Stimulated activated CD8-positive, alpha-beta memory T cell treated with anti-CD3 and anti-CD28 coated beads, Interleukin-7, amount 100 ng/mL, for 48 hours (primary cell): ENCODE data around the gene HPCA.
"Not testable (repeated sequence)": the region's sequence is repeated elsewhere in the genome, so short reads cannot be mapped to it uniquely, and the experiment has no call there.

Source experiments
- DNase-seq, 2 donors: peaks; one replicate each; pipeline ENCODE4 v3.0.0-alpha.2; 2020; ENCODE audit warnings: low read depth in 1 of 2; ENCODE audit errors: extremely low read depth in 1 of 2

Gene HPCA

DNA sequence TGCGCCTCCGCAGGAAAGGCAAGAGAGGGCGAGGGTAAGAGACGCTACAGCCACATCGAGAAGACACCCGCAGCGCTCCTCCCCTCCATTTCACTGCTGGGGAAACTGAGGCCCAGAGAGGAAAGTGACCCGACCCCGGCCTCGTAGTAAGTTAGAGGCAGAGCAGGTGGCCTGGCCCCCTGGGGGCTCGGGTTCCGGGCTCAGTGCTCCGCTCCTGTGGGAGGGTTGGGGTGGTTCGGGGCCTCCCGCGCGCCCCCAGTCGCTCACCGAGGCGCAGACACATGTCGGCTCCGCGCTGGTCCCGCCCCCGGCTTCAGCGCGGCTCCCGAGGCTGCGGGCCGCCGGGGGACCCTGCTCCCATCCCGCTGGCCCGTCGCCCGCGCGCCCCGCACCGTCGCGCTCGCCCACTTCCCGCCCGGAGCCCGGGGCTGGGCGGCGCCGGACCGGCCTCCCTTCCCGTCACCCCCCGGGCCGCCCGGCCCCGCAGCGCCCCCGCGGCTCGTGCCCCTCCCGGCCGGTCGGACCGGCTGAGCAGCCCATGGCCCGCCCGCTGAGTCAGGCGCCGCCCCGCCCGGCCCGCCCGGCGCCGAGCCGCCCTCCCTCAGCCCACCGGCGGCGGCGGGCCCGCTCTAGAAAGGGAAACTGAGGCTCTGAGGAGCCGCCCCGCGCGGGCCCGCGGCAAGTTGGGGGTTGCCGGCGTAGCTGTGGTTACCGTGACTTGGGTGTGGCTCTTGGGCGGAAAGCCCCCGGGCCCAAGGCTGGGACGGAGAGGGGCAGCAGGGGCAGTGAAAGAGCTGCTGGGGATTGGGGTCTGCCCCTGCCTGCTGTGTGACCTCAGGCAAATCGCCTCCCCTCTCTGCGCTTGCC is 14.9 kb downstream of the HPCA start, which contains the start of gene TMEM54:
Gene TMEM54, minus strand, starts transcription at position 434 of the 867 bp plus-strand sequence. Its CDS starts 151 bp downstream, at position 283.
- no peak for DNase-seq

DNA sequence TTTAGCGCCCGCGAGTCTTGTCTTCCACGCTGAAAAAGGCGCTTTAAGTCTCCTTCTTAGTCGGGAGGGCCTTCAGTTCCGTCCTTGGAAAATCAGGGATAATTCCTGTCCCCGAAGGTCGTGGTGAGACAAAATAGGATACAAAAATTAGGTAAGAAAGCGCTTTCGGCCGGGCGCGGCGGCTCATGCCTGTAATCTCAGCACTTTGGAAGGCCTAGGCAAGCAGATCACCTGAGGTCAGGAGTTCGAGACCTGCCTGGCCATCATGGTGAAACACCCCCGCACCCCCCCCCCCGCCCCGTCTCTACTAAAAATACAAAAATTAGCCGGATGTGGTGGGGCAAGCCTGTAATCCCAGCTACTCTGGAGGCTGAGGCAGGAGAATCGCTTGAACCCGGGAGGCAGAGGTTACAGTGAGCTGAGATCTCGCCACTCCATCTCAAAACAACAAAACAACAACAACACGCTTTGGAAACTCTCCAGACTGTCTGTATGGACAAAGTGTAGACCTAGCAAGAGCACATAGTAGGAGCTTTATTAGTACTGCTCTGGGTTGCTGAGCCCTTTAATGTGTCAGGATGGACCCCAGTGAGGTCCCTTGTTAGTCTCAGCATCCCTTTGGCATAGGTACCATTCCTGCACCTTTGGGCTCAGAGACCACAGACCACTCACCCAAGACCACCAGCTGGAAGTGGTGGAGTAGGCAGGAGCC is 15.7 kb downstream of the HPCA start:
- DNase-seq, result no peak

DNA sequence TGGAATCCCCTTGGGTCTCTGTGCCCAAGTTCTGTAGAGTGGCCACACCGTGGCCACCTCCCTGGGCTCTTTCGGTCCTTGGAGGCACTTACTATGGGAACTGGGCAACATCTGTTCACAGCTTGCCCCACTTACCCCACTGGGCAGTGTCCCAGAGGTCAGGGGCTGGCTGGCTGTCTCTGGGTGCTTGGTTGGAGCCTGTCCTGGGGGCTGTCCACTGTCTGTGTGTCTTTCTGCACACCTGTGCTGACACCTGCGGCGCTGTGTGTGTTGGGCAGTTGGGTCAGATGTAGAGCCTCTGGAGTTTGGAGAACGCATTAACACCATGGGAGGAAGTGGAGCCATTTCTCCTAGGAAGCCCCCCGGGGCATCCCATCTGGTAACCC is 16.2 kb downstream of the HPCA start:
- DNase-seq, result no peak

DNA sequence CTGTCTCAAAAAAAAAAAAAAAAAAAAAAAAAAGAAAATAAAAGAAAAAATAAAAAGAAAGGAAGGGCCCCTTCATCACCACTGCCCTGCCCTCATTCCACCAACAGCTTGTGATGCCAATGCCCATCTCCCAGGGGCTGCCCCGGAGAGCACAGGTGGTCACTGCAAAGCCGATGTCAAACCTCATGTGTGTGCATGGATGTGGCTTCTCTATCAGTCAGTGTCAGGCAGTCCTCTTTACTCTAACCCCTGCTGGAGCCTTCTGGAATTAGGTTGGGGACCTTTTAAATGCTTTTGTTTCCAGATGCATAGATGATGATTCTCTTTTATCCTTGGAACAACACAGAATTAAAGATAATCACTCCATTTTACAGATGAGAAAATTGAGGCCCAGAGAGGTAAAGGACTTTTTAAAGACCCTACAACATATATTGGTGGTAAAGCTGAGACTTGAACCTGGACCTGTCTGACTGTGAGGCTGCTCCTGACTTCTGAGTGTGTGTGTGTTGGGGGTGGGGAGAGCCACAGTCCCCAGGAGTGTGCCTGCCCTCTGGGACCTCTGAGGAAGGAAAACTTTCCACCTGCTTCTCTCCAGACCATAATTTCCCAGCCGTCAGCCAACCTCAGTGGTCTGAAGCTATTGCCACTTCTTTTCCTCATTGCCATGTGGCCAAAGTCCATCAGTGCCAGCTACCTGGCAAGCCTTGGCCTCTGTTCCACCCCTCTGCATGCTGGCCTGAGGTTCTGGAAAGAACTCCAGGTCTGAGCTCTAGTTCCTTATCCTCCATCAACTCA is 17.9 kb downstream of the HPCA start:
- DNase-seq, result no peak

DNA sequence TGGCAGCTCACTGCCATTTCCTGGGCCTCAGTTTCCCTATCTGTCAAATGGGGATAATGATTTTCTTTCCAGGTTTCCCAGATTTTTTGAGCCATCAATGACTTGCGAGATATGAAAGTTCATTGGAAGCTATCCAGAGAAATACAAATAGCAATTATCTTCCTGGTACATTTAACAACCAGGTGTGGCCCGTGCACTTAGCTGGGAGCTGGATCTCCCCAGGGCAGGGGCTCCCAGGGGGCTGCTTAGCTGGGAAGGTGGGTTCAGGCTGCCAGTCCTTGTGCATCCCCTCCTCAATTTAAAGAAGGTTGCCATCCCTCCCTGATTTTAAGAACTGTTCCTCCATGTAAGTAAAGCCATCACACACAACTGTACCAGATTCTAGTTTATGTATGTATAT is 18.5 kb downstream of the HPCA start:
- DNase-seq, result no peak

DNA sequence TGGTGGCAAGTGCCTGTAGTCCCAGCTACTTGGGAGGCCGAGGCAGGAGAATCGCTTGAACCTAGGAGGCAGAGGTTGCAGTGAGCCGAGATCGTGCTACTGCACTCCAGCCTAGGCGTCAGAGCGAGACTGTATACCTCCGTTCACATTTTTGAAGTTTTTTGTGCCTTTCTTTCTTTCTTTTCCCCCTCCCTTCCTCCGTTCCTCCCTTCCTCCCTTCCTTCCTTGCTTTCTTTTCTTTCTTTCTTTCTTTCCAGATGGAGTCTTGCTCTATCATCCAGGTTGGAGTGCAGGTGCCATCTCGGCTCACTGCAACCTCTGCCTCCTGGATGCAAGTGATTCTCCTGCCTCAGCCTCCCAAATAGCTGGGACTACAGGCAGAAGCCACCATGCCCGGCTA is 19.3 kb downstream of the HPCA start:
- not testable (repeated sequence) for DNase-seq

DNA sequence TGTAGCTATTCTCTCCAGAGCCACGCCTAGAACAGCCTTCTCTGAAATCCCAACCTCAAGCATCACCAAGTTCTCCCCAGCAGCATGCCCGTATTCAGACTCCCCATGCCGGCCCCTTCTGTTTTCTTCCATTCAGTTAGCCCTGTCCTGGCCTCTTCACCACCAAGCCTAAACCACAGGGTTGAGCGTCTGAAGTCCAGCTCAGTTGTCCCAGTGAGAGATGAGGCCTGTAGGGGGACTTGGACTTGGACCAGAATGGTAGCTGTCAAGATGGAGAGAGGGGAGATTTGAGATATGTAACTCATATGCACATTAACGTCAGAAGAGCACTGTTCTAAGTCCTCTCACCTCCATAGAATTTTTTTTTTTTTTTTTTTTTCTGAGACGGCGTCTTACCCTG is 20.4 kb downstream of the HPCA start:
- DNase-seq, result no peak

DNA sequence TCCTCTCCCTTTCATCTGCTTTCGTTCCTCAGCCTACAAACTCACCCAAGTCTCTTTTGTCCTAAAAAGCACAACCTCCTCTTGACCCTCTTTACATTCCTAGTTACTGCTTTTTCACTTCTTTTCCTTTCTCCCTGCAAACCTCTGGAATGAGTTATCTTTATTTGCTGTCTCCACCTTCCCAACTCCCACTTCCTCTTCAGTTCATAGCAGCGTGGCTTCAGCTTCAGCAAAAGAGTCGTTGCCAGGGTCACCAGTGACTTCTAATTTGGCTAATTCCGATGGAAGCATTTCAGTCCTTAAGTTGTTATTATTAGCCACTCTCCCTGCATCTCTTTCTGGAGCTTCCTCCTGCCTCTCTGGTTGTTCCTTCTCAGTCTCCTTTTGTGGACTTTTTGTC is 21.1 kb downstream of the HPCA start:
- no peak for DNase-seq

DNA sequence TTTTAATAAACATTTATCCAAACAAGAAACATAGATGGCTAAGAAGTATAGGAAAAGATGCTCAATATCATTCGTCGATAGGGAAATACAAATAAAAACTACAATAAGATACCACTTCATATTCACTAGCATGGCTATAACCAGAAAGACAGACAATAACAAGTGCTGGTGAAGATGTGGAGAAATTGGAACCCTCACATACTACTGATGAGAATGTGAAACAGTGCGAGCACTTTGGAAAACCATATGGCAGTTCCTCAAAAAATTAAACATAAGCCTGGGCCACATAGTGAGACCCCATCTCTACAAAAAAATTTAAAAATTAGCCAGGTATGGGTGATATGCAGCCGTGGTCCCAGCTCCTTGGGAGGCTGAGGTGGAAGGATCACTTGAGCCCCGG is 24.0 kb downstream of the HPCA start:
- DNase-seq, result no peak

DNA sequence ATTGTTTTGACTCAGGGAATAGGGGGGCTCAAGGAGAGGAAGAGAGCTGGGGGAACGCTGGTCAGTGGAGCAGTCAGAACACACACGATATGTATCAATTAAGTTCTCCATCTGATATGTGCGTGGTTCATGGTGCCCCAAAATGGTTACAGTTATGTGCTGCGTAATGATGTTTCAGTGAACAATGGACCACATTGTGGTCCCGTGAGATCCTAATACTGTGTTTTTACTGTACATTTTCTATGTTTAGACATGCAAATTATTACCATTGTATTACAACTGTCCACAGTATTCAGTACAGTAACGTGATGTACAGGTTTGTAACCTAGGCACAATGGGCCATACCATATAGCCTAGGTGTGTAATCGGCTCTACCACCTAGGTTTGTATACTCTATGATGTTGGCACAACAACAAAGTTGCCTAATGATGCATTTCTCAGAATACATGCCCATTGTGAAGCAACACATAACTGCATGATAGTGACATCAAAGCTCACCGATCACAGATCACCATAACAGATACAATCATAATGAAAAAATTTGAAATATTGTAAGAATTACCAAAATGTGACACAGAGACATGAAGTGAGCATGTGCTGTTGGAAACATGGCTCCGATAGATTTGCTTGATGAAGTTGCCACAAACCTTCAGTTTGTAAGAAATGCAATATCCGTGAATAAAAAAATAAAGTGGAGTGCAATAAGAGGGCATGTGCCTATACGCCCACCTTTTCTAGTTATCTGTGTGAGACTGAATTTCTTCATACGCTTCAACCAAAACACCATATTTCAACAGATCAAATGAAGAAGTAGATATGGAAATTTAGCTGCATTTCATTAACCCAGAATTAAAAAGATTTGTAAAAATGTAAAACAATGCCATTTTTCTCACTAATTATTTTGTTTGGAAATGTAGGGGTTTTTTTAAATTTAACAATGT is 29.7 kb downstream of the HPCA start:
- DNase-seq, result no peak

DNA sequence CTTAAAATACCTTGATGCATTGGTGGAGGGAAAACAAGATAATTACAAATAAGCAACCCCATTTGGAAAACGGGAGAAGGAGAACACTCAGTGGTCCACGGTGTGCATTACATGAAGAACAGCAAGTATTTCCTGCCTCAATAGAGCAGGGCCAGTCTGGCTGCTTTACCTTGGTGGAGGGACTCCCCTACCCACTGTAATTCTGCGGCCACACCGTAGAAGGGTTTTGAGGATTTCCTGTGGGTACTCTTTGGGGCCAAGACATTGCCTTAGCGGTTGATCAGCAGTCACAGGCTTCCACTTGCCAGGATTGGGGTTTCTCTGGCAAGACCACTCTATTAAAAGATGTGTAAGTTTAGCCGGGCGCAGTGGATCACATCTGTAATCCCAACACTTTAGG is 31.2 kb downstream of the HPCA start:
- no peak for DNase-seq

DNA sequence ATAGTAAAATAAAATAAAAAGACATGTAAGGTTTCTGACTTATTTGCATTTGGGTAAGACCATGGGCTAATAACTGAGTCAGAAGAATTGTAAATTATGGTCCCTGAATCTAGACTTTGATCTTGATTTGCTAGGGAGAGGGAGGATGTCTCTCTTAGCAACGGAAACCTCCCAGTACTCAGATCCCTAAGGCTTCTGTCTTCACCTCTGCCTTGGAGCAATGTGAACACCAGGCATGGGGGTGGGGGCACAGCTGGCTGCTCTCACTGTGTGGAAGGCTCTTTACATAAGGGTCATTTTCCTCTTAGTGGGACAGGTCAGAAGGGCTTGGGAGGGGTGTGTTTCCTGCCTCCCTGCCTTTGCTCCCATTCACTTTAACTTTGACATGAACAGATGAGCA is 31.9 kb downstream of the HPCA start:
- DNase-seq, result no peak

DNA sequence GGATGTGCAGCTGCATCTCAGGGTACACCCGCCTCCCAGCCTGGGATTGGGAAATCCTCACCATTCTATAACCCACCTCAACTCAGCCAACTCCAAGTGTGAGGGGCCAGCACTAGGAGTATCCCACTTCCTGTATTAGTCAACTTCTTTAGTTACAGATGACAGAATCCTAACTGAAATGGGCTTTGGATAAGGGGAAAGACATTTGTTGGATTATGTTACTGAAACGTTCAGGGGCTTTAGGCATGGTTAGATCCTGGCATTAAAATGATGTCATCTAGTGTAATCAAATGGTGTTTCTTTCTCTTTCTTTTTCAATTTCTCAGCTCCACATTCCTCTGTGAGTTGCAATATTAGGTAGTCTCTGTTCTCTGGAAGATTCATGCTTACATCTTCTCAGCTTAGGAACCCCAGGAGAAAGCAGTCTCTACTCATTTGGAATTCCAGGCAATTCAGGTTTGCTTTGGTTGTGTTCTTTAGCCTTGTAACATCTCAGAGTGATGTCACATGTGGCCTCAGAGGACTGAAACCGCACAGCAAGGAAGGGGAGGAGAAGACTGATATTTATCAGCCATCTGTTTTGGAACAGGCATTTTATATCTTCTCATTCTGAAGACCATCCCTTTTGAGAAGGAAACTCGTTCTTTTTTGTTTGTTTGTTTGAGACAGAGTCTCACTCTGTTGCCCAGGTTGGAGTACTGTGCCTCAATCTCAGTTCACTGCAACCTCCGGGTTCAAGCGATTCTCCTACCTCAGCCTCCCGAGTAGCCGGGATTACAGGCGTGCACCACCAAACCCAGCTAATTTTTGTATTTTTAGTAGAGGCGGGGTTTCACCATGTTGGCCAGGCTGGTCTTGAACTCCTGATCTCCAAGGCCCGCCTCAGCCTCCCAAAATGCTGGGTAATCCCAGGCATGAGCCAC is 33.8 kb downstream of the HPCA start:
- DNase-seq, result no peak

DNA sequence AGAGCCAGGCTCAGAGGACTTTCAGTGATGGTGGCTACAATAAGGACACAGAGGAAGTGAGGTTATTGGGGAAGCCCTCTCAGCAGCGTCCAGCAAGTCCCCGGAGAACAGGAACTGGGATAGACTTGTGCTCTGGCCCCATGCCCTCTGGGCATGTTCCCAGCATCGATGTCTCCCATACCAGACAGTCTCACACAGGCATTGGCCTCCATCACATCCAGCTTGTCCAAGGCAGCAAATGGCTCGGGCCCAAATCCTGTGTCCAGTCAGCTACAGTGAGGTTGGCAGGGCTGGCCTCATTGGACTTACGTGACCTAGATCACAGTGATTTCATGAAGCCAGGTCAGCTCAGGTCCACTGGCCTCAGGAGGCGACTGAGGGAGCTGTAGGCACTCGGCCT is 34.5 kb downstream of the HPCA start:
- no peak for DNase-seq

DNA sequence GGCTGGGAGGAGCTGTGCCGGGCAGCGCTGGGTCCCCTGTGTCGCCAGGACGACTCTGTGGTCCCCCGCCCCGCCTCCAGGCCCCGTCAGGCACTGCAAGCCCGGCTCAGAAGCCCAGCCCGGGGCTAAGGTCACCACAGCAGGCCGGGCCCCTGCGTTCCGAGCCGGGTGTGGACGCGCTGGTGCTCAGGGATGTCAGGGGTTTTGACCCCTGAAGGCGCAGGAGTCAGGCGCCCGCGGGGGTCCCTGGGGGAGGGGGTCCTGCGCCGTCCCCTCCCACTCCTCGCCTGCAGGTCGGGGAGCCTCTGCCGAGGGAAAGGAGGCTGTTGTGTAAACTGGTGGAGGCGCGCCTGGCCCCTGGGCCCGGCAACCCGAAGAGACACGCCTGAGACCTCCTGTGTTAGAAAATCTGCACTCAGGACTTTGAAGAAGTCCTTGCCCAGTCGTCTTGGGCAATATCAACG is 38.6 kb downstream of the HPCA start:
- no peak for DNase-seq

DNA sequence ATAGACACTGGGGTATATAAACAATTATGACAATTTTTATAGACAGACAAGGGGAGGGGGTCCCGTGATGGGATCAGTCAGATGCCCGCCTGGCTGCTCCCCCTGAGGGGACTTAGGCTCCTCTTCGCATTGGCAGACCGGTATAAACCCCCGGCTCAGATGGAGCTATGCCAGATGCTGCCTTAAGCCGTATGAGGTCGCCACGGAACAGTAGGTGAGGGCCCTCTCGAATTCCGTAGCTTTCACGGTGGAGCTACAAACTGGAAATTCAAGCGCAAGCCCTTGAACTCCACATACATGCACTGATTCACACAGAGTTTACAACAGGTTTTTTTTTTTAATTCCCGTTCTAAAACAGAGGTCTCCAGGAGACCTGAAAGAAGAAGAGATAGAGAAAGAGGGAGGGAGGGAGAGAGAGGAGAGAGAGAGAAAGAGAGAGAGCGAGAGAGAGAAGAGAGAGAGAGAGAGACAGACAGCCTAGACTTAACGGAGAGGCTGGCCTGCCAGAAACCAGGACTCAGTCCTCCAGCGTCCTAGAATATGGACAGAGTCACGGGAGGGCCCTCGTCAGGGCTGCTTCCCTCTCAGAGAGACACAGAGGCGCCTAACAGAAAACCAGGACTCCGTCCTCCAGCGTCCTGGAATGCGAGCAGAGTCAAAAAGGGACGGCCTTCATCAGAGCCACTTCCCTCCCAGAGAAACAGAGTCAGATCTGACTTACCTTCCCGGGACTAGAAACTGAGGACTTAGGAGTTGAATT is 39.3 kb downstream of the HPCA start:
- DNase-seq, result no peak

DNA sequence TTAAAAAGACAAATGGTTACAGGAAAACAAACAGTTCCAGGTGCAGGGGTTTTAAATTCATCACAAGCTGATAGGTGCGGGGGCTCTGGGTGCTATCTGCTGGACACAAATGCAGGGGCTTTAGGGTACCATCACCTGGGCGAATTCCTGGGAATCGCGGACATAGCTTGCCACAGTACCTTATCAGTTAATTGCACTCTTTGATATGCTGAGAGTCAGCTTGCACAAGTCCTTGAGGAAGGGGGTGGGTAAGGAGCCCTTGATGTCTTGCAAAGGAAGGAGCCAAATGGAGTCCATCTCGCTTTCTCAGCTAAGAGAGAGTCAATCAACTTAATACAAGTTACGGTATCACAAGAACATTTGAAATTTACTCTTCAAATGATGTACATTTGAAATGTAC is 40.3 kb downstream of the HPCA start:
- no peak for DNase-seq

DNA sequence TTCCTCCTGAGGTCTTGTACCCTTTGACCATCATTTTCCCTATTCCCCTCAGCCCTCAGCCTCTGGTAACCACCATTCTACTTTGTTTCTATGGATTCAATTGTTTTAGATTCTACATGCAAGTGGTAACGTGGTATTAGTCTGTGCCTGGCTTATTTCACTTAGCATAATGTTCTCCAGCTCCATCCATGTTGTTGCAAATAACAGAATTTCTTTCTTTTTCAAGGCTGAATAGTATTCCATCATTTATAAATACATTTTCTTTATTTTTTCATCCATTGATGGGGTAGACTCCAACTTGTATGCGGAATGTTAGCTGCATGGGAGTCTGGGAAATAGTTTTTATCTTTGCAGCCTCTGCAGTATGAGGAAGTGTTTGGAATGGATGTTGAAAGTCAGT is 41.1 kb downstream of the HPCA start:
- no peak for DNase-seq

DNA sequence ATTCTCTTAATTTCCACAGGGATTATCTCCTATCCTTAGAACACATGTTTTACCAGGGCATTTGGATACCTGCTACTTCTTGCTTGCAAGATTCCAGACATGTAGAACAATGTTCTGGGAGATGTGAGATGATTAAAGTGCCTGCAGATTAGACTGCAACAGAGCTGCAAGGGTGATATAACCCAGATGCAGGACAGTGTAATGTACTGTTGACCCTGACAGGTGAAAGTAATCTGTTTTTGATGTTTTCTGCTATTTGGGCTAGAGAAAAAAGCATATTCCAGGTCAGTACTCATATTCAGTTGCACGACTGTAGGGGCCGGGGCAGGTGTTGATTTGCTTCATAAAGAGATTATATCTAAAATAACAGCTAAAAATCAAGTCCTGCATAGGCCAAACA is 42.0 kb downstream of the HPCA start:
- no peak for DNase-seq
